PFSK-1 (cell line): ENCODE measurements around the gene EP400.

ENCODE experiments used
- POLR2AphosphoS5 ChIP-seq: IDR thresholded peaks from 2 replicates; pipeline ENCODE4 v1.6.1; 2012; ENCODE audit warnings: low read depth, mild to moderate bottlenecking, control low read depth, low read length, moderate library complexity
- TF ChIP-seq, protein P1 (sequence below), 2 experiments: IDR thresholded peaks; 2 replicates each; pipeline versions ENCODE4 v1.6.1 to v1.8.0; 2011 to 2012; ENCODE audit warnings: low read depth in 2 of 2, low read length in 2 of 2, control low read depth in 1 of 2, inconsistent platforms in 1 of 2, mild to moderate bottlenecking in 1 of 2, moderate library complexity in 1 of 2; ENCODE audit not compliant: insufficient read depth in 1 of 2

DNA sequence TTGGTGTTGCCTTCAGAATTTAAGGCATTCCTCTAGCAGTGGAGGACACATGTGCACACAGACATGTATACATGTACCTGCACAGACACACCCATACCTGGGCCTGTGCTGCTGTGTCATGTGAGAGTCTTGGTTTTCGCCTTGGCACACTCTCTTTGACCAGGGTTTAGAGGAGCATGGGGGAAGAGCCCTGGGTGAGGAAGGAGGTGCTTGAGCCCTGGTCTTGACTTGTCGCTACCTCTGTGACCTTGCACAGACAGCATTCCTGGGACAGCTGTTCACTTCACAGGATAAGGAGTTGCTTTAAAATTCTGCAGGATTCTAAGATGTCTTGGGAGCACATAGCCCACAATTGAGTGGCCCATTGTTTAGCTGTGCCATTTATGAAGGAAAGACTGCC is 99.7 kb downstream of the EP400 start:
- no peak for TF ChIP-seq POLR2AphosphoS5
- TF ChIP-seq, protein P1, sequence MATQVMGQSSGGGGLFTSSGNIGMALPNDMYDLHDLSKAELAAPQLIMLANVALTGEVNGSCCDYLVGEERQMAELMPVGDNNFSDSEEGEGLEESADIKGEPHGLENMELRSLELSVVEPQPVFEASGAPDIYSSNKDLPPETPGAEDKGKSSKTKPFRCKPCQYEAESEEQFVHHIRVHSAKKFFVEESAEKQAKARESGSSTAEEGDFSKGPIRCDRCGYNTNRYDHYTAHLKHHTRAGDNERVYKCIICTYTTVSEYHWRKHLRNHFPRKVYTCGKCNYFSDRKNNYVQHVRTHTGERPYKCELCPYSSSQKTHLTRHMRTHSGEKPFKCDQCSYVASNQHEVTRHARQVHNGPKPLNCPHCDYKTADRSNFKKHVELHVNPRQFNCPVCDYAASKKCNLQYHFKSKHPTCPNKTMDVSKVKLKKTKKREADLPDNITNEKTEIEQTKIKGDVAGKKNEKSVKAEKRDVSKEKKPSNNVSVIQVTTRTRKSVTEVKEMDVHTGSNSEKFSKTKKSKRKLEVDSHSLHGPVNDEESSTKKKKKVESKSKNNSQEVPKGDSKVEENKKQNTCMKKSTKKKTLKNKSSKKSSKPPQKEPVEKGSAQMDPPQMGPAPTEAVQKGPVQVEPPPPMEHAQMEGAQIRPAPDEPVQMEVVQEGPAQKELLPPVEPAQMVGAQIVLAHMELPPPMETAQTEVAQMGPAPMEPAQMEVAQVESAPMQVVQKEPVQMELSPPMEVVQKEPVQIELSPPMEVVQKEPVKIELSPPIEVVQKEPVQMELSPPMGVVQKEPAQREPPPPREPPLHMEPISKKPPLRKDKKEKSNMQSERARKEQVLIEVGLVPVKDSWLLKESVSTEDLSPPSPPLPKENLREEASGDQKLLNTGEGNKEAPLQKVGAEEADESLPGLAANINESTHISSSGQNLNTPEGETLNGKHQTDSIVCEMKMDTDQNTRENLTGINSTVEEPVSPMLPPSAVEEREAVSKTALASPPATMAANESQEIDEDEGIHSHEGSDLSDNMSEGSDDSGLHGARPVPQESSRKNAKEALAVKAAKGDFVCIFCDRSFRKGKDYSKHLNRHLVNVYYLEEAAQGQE (IDR thresholded peaks at IDR 0.05; ENCODE audit: insufficient read depth in 1 of 2, low read depth in 2 of 2, low read length in 2 of 2): no peak
